ENCODE results near the gene PROP1. TPM values are rescaled to one million over a fixed set of nuclear protein-coding genes. Genes with fewer than 3 reads are reported as not detected.

PROP1 gene
- total and polyA plus RNA-seq, 2 of the 4 experiments (the other 2 are of a cell fraction), result not detected

GRCh38 chr5:177984584-177985206, 11.3 kb downstream of the PROP1 start:
- Histone ChIP-seq H3K56ac (ENCODE audit: extremely low read depth, insufficient read depth, low read length) (no peak overlapping the region), H3K36me3 (ENCODE audit: control insufficient read depth, insufficient read depth, low read length) (no peaks in the 10 kb centered on the region), H3K27me3 (ENCODE audit: control insufficient read depth, insufficient read depth, low read length) (peaks cover 34% of the 10 kb centered on the region), H3K27ac (ENCODE audit: insufficient read depth, low read length) (no peak overlapping the region), H3K4ac (ENCODE audit: low read depth, low read length) (no peak overlapping the region), H2BK15ac (ENCODE audit: low read depth, low read length) (no peak overlapping the region), H3K9me3 (ENCODE audit: control insufficient read depth, insufficient read depth, low read length) (no peaks in the 10 kb centered on the region), H4K5ac (ENCODE audit: low read depth, low read length) (no peak overlapping the region), H3K9ac (ENCODE audit: low read depth, low read length) (no peak overlapping the region), H4K8ac (ENCODE audit: low read depth in 2 of 2, low read length in 2 of 2) (no peak overlapping the region), H3K14ac (replicated peaks; ENCODE audit: low read depth, low read length) (no peak overlapping the region), H2AK9ac (replicated peaks; ENCODE audit: low read depth, low read length, poor library complexity) (no peak overlapping the region), H3K18ac (ENCODE audit: low read depth, low read length) (no peak overlapping the region), H2BK120ac (ENCODE audit: low read depth, low read length) (no peak overlapping the region), H2AFZ (replicated peaks; ENCODE audit: low read length, poor library complexity) (peak overlapping the region; percentile 5), H3K79me1 (ENCODE audit: low read depth in 1 of 2, low read length in 2 of 2) (no peaks in the 10 kb centered on the region), H3K4me2 (ENCODE audit: low read depth, low read length) (no peak overlapping the region; the same call in 1 of the 2 replicates), H3K9me1 (ENCODE audit: insufficient read depth, low read length) (no peaks in the 10 kb centered on the region), H2BK20ac (ENCODE audit: low read depth, low read length) (no peak overlapping the region), H4K91ac (ENCODE audit: insufficient read depth, low read depth, low read length) (no peak overlapping the region), H3K23ac (ENCODE audit: low read depth, low read length) (no peak overlapping the region), H3K4me1 (ENCODE audit: control insufficient read depth, insufficient read depth, low read length) (no peaks in the 10 kb centered on the region), H2BK5ac (ENCODE audit: low read depth, low read length, poor library complexity, severe bottlenecking) (no peak overlapping the region), H4K20me1 (ENCODE audit: insufficient read depth, low read length) (no peaks in the 10 kb centered on the region), H3K4me3 (ENCODE audit: insufficient read depth, low read depth, low read length) (no peak overlapping the region), H2AK5ac (ENCODE audit: low read depth, low read length) (no peak overlapping the region)
- in situ Hi-C loops (cut with MboI; ENCODE audit: low sequenced_read_pairs), result no loop called here
- intact Hi-C loops (cut with micrococcal nuclease), result no loop called here
- dilution Hi-C loops (cut with HindIII; ENCODE audit: low sequenced_read_pairs, unreplicated experiment), result no loop called here
- POLR2A ChIA-PET (ENCODE audit: unreplicated experiment), result no interaction called here
- CTCF ChIA-PET, result no interaction called here
- WGBS, 2 experiments (ENCODE audit: extremely low coverage in 2 of 2, insufficient read length in 1 of 2), result 6% methylated on average over 21 of the region's 47 CpGs; no CpG with 5 or more reads in 1 of the 2 experiments
- DNase-seq, result no peak
- ATAC-seq (ENCODE audit: low read depth), result peak; percentile 34
- TF ChIP-seq MAFK (IDR thresholded peaks at IDR 0.05; ENCODE audit: low read depth, low read length) (no peak), CEBPB (IDR thresholded peaks at IDR 0.05; ENCODE audit: low read depth, low read length) (no peak), RCOR1 (IDR thresholded peaks at IDR 0.05; ENCODE audit: insufficient replicate concordance, low read length) (no peak), RFX5 (IDR thresholded peaks at IDR 0.05; ENCODE audit: low read depth, low read length) (no peak), FOS (IDR thresholded peaks at IDR 0.05; ENCODE audit: low read depth, low read length) (no peak), BHLHE40 (IDR thresholded peaks at IDR 0.05; ENCODE audit: low read depth, low read length) (no peak), POLR2A (IDR thresholded peaks at IDR 0.05; ENCODE audit: low read depth, low read length) (no peak), SMC3 (IDR thresholded peaks at IDR 0.05; ENCODE audit: low read depth, low read length) (no peak), MAZ (IDR thresholded peaks at IDR 0.05; ENCODE audit: borderline replicate concordance, low read depth, low read length) (no peak), CHD1 (IDR thresholded peaks at IDR 0.05; ENCODE audit: low read depth, low read length) (no peak), USF2 (IDR thresholded peaks at IDR 0.05; ENCODE audit: low read depth, low read length) (no peak), MXI1 (IDR thresholded peaks at IDR 0.05; ENCODE audit: borderline replicate concordance, low read depth, low read length) (no peak), RAD21 (IDR thresholded peaks at IDR 0.05; ENCODE audit: low read length) (no peak), CTCF (conservative IDR thresholded peaks at IDR 0.05; ENCODE audit: low read depth, low read length) (no peak), NFE2L2 (IDR thresholded peaks at IDR 0.05; ENCODE audit: low read depth, low read length) (no peak), ELK1 (IDR thresholded peaks at IDR 0.05; ENCODE audit: borderline replicate concordance, low read depth, low read length) (no peak)
- BruUV-seq (replicated peaks), result no TSS peak
